Endothelial cell of umbilical vein (primary cell): ENCODE results near the gene KCNN3.
A peak's percentile ranks its signal among the peaks of the same experiment; 100 is the strongest.

ENCODE experiments used
- CTCF ChIP-seq, 2 donors: IDR thresholded peaks; 1 replicate in 1 of 2; 2 replicates in 1 of 2; pipeline ENCODE4 v1.5.1; 2011; ENCODE audit warnings: low read length in 2 of 2, mild to moderate bottlenecking in 2 of 2, moderate library complexity in 2 of 2, control low read depth in 1 of 2, inconsistent platforms in 1 of 2, low read depth in 1 of 2; ENCODE audit not compliant: insufficient read depth in 1 of 2; ENCODE audit errors: extremely low read depth in 1 of 2
- EZH2 ChIP-seq: IDR thresholded peaks from 2 replicates; pipeline ENCODE4 v1.6.1; 2012; ENCODE audit warnings: borderline replicate concordance, low read depth, mild to moderate bottlenecking, moderate library complexity, low read length, inconsistent platforms; ENCODE audit not compliant: severe bottlenecking
- FOS ChIP-seq: IDR thresholded peaks from 2 replicates; pipeline ENCODE4 v1.6.1; 2011; ENCODE audit warnings: mild to moderate bottlenecking, low read length, moderate library complexity, borderline replicate concordance; ENCODE audit not compliant: insufficient read depth
- GATA2 ChIP-seq: IDR thresholded peaks from 2 replicates; pipeline ENCODE4 v1.7.0; 2011; ENCODE audit warnings: low read depth, mild to moderate bottlenecking, moderate library complexity, mixed read lengths, low read length; ENCODE audit not compliant: insufficient read length, insufficient read depth
- JUN ChIP-seq: IDR thresholded peaks from 2 replicates; pipeline ENCODE4 v1.6.1; 2011; ENCODE audit warnings: borderline replicate concordance, low read depth; ENCODE audit not compliant: insufficient read length, insufficient read depth
- POLR2A ChIP-seq: IDR thresholded peaks from 2 replicates; pipeline ENCODE4 v1.6.1; 2012; ENCODE audit warnings: low read depth, mild to moderate bottlenecking, control low read depth, low read length

- TF ChIP-seq FOS: peak; percentile 25
- no peak for TF ChIP-seq POLR2A
- no peak for TF ChIP-seq CTCF (IDR thresholded peaks at IDR 0.05; ENCODE audit: extremely low read depth in 1 of 2, insufficient read depth in 1 of 2, low read depth in 1 of 2, low read length in 2 of 2)
- TF ChIP-seq GATA2: no peak
- TF ChIP-seq EZH2: no peak
- peak; percentile 24 for TF ChIP-seq JUN
These were observed 34.4 kb downstream of the KCNN3 start for GRCh38 chr1:154835531-154836324.
